HepG2 (cell line): ENCODE data around the gene ADGRV1. TPM values are rescaled to one million over a fixed set of nuclear protein-coding genes. Genes with fewer than 3 reads are reported as not detected.

Experiments used
- ARID2 ChIP-seq: sonication (generic); formaldehyde crosslinking; IDR thresholded peaks from 2 replicates; pipeline ENCODE4 v1.8.1; 2022; ENCODE audit warnings: mild to moderate bottlenecking, missing genetic modification reagents, borderline replicate concordance
- MEIS2 ChIP-seq: sonication (generic); formaldehyde crosslinking; IDR thresholded peaks from 2 replicates; pipeline ENCODE4 v1.9.0; 2021; ENCODE audit warnings: mild to moderate bottlenecking, missing genetic modification reagents
- MLLT10 ChIP-seq: sonication (generic); formaldehyde crosslinking; IDR thresholded peaks from 2 replicates; pipeline ENCODE4 v1.4.0; 2020; ENCODE audit warnings: missing genetic modification reagents
- ZBTB7B ChIP-seq: sonication (generic); formaldehyde crosslinking; IDR thresholded peaks from 2 replicates; pipeline ENCODE4 v1.4.0; 2020; ENCODE audit warnings: missing genetic modification reagents
- ZMYM4 ChIP-seq: sonication (generic); formaldehyde crosslinking; IDR thresholded peaks from 2 replicates; pipeline ENCODE4 v1.8.1; 2023; ENCODE audit warnings: mild to moderate bottlenecking, missing genetic modification reagents
- ZNF432 ChIP-seq: sonication (generic); formaldehyde crosslinking; IDR thresholded peaks from 2 replicates; pipeline ENCODE4 v1.5.0; 2020; ENCODE audit warnings: missing genetic modification reagents, mild to moderate bottlenecking, borderline replicate concordance
- ZNF564 ChIP-seq: sonication (generic); formaldehyde crosslinking; IDR thresholded peaks from 2 replicates; pipeline ENCODE4 v1.8.1; 2023; ENCODE audit warnings: mild to moderate bottlenecking, missing genetic modification reagents
- ZNF616 ChIP-seq: sonication (generic); formaldehyde crosslinking; IDR thresholded peaks from 2 replicates; pipeline ENCODE4 v1.5.0; 2020; ENCODE audit warnings: low read depth, mild to moderate bottlenecking, missing genetic modification reagents
- ZNF678 ChIP-seq: sonication (generic); formaldehyde crosslinking; IDR thresholded peaks from 2 replicates; pipeline ENCODE4 v1.4.0; 2020; ENCODE audit warnings: mild to moderate bottlenecking, missing genetic modification reagents
- ZNF788 ChIP-seq: sonication (generic); formaldehyde crosslinking; IDR thresholded peaks from 2 replicates; pipeline ENCODE4 v1.5.0; 2020; ENCODE audit warnings: mild to moderate bottlenecking, missing genetic modification reagents, borderline replicate concordance
- polyA plus RNA-seq, 8 experiments: library from polyadenylated mRNA; depleted of rRNA in 3 of 8; stranded (reverse) in 7 of 8; unstranded in 1 of 8; fragments of >200 nt; fragmentation: Illumina TruSeq in 4 of 8; extraction: Trizol in 4 of 8; gene quantifications; 2 replicates each; pipeline versions ENCODE4 v1.2.1 to v1.2.3, GENCODE V29; 2011 to 2016; ENCODE audit warnings: low read depth in 4 of 8, missing spikeins in 1 of 8, mixed read lengths in 1 of 8; ENCODE audit not compliant: insufficient read depth in 1 of 8
- total RNA-seq, 5 experiments: library from RNA; depleted of rRNA; stranded (reverse); fragments of >200 nt; fragmentation: Illumina TruSeq; extraction: Trizol; gene quantifications; 2 replicates each; pipeline ENCODE4 v1.2.3, GENCODE V29; 2016; ENCODE audit warnings: low read depth in 1 of 5
- TF ChIP-seq, protein P1 (sequence below), 2 experiments: sonication (generic) in 1 of 2; formaldehyde crosslinking in 1 of 2; IDR thresholded peaks; 2 replicates each; pipeline versions ENCODE4 v1.4.0 to v1.6.1; 2016 to 2020; ENCODE audit warnings: borderline replicate concordance in 1 of 2, low read depth in 1 of 2, mild to moderate bottlenecking in 1 of 2, missing genetic modification reagents in 1 of 2
- TF ChIP-seq, protein P2 (sequence below): sonication (generic); formaldehyde crosslinking; IDR thresholded peaks from 2 replicates; pipeline ENCODE4 v1.4.0; 2020; ENCODE audit warnings: missing genetic modification reagents, borderline replicate concordance
- TF ChIP-seq, protein P3 (sequence below): sonication (generic); formaldehyde crosslinking; IDR thresholded peaks from 2 replicates; pipeline ENCODE4 v1.4.0; 2020; ENCODE audit warnings: missing genetic modification reagents, borderline replicate concordance
- TF ChIP-seq, protein P4 (sequence below): sonication (generic); formaldehyde crosslinking; conservative IDR thresholded peaks from 2 replicates; pipeline ENCODE4 v1.8.0; 2022; ENCODE audit warnings: missing genetic modification reagents
- TF ChIP-seq, protein P5 (sequence below): sonication (generic); formaldehyde crosslinking; IDR thresholded peaks from 2 replicates; pipeline ENCODE4 v1.4.0; 2020; ENCODE audit warnings: missing genetic modification reagents, borderline replicate concordance

Gene ADGRV1
- total and polyA plus RNA-seq, 2 of the 13 experiments (the other 11 are each of a cell fraction or from before 2014, with no cell fraction given): 1.7 to 3.9 TPM

DNA sequence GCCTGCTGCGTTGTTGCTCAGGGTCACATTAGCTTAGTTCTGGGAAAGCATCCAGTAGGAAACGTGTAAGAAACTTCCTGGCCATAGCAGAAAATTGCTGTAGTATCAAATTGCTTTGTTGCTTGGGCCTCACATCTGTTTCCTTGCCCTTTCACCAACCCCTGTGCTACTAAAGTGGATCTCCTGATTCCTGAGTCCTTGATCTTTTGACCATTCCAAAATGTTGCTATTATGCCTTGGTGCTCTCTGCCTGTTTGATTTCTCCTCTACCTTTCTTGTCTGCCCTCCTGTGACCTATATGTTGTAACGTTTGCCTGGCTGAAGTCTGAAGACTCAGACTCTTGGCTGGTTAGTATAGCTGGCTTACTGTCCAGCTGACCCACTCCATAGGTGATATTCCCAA lies 350.5 kb downstream of the ADGRV1 start (continued):
- TF ChIP-seq, protein P1, sequence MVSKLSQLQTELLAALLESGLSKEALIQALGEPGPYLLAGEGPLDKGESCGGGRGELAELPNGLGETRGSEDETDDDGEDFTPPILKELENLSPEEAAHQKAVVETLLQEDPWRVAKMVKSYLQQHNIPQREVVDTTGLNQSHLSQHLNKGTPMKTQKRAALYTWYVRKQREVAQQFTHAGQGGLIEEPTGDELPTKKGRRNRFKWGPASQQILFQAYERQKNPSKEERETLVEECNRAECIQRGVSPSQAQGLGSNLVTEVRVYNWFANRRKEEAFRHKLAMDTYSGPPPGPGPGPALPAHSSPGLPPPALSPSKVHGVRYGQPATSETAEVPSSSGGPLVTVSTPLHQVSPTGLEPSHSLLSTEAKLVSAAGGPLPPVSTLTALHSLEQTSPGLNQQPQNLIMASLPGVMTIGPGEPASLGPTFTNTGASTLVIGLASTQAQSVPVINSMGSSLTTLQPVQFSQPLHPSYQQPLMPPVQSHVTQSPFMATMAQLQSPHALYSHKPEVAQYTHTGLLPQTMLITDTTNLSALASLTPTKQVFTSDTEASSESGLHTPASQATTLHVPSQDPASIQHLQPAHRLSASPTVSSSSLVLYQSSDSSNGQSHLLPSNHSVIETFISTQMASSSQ (IDR thresholded peaks at IDR 0.05; ENCODE audit: low read depth): no peak
- TF ChIP-seq, protein P1 (CRISPR knock-in tag; IDR thresholded peaks at IDR 0.05; ENCODE audit: borderline replicate concordance): no peak
- TF ChIP-seq, protein P2, sequence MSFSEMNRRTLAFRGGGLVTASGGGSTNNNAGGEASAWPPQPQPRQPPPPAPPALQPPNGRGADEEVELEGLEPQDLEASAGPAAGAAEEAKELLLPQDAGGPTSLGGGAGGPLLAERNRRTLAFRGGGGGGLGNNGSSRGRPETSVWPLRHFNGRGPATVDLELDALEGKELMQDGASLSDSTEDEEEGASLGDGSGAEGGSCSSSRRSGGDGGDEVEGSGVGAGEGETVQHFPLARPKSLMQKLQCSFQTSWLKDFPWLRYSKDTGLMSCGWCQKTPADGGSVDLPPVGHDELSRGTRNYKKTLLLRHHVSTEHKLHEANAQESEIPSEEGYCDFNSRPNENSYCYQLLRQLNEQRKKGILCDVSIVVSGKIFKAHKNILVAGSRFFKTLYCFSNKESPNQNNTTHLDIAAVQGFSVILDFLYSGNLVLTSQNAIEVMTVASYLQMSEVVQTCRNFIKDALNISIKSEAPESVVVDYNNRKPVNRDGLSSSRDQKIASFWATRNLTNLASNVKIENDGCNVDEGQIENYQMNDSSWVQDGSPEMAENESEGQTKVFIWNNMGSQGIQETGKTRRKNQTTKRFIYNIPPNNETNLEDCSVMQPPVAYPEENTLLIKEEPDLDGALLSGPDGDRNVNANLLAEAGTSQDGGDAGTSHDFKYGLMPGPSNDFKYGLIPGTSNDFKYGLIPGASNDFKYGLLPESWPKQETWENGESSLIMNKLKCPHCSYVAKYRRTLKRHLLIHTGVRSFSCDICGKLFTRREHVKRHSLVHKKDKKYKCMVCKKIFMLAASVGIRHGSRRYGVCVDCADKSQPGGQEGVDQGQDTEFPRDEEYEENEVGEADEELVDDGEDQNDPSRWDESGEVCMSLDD (CRISPR knock-in tag): no peak
- TF ChIP-seq ZMYM4 (peak; percentile 56; the same call in 1 of the 2 replicates), MLLT10 (no peak), ZBTB7B (CRISPR knock-in tag) (no peak), MEIS2 (CRISPR knock-in tag) (0 out of 2 replicates have a peak, but pooled peaks have one; percentile 12), ZNF564 (CRISPR knock-in tag) (no peak), ARID2 (CRISPR knock-in tag) (no peak), ZNF432 (CRISPR knock-in tag) (no peak), ZNF616 (no peak), ZNF788 (no peak), ZNF678 (CRISPR knock-in tag) (no peak)
- TF ChIP-seq, protein P3, sequence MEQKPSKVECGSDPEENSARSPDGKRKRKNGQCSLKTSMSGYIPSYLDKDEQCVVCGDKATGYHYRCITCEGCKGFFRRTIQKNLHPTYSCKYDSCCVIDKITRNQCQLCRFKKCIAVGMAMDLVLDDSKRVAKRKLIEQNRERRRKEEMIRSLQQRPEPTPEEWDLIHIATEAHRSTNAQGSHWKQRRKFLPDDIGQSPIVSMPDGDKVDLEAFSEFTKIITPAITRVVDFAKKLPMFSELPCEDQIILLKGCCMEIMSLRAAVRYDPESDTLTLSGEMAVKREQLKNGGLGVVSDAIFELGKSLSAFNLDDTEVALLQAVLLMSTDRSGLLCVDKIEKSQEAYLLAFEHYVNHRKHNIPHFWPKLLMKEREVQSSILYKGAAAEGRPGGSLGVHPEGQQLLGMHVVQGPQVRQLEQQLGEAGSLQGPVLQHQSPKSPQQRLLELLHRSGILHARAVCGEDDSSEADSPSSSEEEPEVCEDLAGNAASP: peak; percentile 20; the same call in 1 of the 2 replicates
- TF ChIP-seq, protein P4, sequence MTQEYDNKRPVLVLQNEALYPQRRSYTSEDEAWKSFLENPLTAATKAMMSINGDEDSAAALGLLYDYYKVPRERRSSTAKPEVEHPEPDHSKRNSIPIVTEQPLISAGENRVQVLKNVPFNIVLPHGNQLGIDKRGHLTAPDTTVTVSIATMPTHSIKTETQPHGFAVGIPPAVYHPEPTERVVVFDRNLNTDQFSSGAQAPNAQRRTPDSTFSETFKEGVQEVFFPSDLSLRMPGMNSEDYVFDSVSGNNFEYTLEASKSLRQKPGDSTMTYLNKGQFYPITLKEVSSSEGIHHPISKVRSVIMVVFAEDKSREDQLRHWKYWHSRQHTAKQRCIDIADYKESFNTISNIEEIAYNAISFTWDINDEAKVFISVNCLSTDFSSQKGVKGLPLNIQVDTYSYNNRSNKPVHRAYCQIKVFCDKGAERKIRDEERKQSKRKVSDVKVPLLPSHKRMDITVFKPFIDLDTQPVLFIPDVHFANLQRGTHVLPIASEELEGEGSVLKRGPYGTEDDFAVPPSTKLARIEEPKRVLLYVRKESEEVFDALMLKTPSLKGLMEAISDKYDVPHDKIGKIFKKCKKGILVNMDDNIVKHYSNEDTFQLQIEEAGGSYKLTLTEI (CRISPR knock-in tag): no peak
- TF ChIP-seq, protein P5, sequence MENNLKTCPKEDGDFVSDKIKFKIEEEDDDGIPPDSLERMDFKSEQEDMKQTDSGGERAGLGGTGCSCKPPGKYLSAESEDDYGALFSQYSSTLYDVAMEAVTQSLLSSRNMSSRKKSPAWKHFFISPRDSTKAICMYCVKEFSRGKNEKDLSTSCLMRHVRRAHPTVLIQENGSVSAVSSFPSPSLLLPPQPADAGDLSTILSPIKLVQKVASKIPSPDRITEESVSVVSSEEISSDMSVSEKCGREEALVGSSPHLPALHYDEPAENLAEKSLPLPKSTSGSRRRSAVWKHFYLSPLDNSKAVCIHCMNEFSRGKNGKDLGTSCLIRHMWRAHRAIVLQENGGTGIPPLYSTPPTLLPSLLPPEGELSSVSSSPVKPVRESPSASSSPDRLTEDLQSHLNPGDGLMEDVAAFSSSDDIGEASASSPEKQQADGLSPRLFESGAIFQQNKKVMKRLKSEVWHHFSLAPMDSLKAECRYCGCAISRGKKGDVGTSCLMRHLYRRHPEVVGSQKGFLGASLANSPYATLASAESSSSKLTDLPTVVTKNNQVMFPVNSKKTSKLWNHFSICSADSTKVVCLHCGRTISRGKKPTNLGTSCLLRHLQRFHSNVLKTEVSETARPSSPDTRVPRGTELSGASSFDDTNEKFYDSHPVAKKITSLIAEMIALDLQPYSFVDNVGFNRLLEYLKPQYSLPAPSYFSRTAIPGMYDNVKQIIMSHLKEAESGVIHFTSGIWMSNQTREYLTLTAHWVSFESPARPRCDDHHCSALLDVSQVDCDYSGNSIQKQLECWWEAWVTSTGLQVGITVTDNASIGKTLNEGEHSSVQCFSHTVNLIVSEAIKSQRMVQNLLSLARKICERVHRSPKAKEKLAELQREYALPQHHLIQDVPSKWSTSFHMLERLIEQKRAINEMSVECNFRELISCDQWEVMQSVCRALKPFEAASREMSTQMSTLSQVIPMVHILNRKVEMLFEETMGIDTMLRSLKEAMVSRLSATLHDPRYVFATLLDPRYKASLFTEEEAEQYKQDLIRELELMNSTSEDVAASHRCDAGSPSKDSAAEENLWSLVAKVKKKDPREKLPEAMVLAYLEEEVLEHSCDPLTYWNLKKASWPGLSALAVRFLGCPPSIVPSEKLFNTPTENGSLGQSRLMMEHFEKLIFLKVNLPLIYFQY: no peak
